Measurements from ENCODE around the gene OR13A1. TPM values are rescaled to one million over a fixed set of nuclear protein-coding genes. Genes with fewer than 3 reads are reported as not detected.
"Not testable (repeated sequence)": the region's sequence is repeated elsewhere in the genome, so short reads cannot be mapped to it uniquely, and the experiment has no call there.

Gene OR13A1
- not detected in 2 replicates for total RNA-seq
- long read RNA-seq = 0 reads

DNA sequence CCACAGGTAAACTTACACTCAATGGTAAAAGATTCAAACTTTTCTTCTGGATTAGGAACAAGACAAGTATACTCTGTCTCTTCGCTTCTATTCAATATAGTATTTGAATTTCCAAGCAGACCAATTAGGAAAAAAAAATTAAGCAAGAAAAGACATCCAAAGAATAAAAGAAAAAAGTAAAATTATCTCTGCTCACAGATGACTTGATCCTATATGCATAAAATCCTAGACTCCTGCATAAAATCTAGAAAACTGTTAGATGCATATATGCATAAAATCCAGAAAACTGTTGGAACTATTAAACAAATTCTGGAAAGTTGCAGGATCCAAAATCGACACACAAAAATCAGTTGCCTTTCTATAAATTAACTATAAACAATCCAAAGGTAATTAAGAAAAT is at the start of gene OR13A1:
TSS of gene OR13A1 (minus strand) at position 101 of the 400 bp plus-strand sequence. CDS start 11,186 bp downstream, outside the sequence.
- Mint-ChIP-seq H3K27me3 (ENCODE audit: unreplicated experiment) (peaks cover 6% of the 10 kb centered on the region), H3K4me1 (ENCODE audit: unreplicated experiment) (no peaks in the 10 kb centered on the region), H3K36me3 (ENCODE audit: unreplicated experiment) (no peaks in the 10 kb centered on the region), H3K4me3 (ENCODE audit: unreplicated experiment) (no peak within 1 kb of the TSS), H3K9me3 (ENCODE audit: unreplicated experiment) (peaks cover 14% of the 10 kb centered on the region), H3K27ac (ENCODE audit: unreplicated experiment) (no peak within 1 kb of the TSS)
- DNase-seq (ENCODE audit: extremely low spot score, unreplicated experiment) = no peak
- no peak for TF ChIP-seq CTCF (IDR thresholded peaks at IDR 0.05)

DNA sequence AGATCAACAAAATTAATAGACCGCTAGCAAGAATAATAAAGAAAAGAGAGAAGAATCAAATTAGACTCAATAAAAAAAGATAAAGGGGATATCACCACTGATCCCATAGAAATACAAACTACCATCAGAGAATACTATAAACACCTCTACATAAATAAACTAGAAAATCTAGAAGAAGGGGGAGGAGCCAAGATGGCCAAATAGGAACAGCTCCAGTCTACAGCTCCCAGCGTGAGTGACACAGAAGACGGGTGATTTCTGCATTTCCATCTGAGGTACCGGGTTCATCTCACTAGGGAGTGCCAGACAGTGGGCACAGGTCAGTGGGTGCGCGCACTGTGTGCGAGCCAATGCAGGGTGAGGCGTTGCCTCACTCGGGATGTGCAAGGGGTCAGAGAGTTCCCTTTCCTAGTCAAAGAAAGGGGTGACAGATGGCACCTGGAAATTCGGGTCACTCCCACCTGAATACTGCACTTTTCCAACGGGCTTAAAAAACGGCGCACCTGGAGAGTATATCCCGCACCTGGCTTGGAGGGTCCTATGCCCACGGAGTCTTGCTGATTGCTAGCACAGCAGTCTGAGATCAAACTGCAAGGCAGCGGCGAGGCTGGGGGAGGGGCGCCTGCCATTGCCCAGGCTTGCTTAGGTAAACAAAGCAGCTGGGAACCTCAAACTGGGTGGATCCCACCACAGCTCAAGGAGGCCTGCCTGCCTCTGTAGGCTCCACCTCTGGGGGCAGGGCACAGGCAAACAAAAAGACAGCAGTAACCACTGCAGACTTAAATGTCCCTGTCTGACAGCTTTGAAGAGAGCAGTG is 46.8 kb upstream of the OR13A1 start:
- peaks cover 27% of the 10 kb centered on the region for H3K27me3 Mint-ChIP-seq (ENCODE audit: unreplicated experiment)
- H3K27ac Mint-ChIP-seq (ENCODE audit: unreplicated experiment); DNase-seq (ENCODE audit: extremely low spot score, unreplicated experiment); H3K4me3 Mint-ChIP-seq (ENCODE audit: unreplicated experiment); H3K4me1 Mint-ChIP-seq (ENCODE audit: unreplicated experiment); H3K9me3 Mint-ChIP-seq (ENCODE audit: unreplicated experiment); H3K36me3 Mint-ChIP-seq (ENCODE audit: unreplicated experiment): not testable (repeated sequence)

DNA sequence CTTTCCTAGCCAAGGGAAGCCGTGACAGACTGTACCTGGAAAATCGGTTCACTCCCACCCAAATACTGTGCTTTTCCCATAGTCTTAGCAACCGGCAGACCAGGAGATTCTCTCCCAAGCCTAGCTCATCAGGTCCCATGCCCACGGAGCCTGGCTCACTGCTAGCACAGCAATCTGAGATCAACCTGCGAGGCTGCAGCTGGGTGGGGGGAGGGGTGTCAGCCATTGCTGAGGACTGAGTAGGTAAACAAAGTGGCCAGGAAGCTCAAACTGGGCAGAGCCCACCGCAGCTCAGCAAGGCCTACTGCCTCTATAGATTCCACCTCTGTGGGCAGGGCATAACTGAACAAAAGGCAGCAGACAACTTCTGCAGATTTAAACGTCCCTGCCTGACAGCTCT is 43.6 kb upstream of the OR13A1 start:
- H3K9me3 Mint-ChIP-seq (ENCODE audit: unreplicated experiment); H3K4me1 Mint-ChIP-seq (ENCODE audit: unreplicated experiment); H3K4me3 Mint-ChIP-seq (ENCODE audit: unreplicated experiment); H3K27ac Mint-ChIP-seq (ENCODE audit: unreplicated experiment); DNase-seq (ENCODE audit: extremely low spot score, unreplicated experiment); H3K36me3 Mint-ChIP-seq (ENCODE audit: unreplicated experiment): not testable (repeated sequence)
- H3K27me3 Mint-ChIP-seq (ENCODE audit: unreplicated experiment) = peaks cover 24% of the 10 kb centered on the region

DNA sequence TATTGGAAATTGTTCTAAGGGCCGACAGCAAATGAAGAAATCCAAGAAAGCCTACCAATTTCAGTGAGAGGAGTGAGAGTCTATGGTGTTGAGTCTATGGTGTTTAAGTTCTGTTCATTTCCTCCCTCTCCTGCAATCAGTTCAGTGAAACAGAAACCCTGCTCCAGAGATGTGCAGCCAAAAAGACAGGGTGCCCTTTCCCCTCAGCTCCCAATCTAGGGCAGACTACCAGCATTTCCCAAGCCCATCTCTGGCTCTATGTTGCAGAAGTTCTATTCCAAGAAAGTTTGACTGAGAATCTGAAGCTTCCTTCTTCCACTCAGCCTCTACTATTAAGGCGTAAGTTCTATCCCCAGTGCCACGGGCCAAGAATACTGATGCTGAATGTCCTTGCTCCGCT is 40.1 kb upstream of the OR13A1 start:
- H3K9me3 Mint-ChIP-seq (ENCODE audit: unreplicated experiment) = no peaks in the 10 kb centered on the region
- H3K4me3 Mint-ChIP-seq (ENCODE audit: unreplicated experiment) = no peak overlapping the region
- no peaks in the 10 kb centered on the region for H3K36me3 Mint-ChIP-seq (ENCODE audit: unreplicated experiment)
- TF ChIP-seq CTCF (IDR thresholded peaks at IDR 0.05) = no peak
- H3K27me3 Mint-ChIP-seq (ENCODE audit: unreplicated experiment) = peaks cover 13% of the 10 kb centered on the region
- DNase-seq (ENCODE audit: extremely low spot score, unreplicated experiment) = no peak
- no peaks in the 10 kb centered on the region for H3K4me1 Mint-ChIP-seq (ENCODE audit: unreplicated experiment)
- no peak overlapping the region for H3K27ac Mint-ChIP-seq (ENCODE audit: unreplicated experiment)

- no peak overlapping the region for H3K4me3 Mint-ChIP-seq (ENCODE audit: unreplicated experiment)
- no peak for TF ChIP-seq CTCF (IDR thresholded peaks at IDR 0.05)
- no peaks in the 10 kb centered on the region for H3K36me3 Mint-ChIP-seq (ENCODE audit: unreplicated experiment)
- peaks cover 8% of the 10 kb centered on the region for H3K27me3 Mint-ChIP-seq (ENCODE audit: unreplicated experiment)
- no peak overlapping the region for H3K27ac Mint-ChIP-seq (ENCODE audit: unreplicated experiment)
- H3K4me1 Mint-ChIP-seq (ENCODE audit: unreplicated experiment) = no peaks in the 10 kb centered on the region
- H3K9me3 Mint-ChIP-seq (ENCODE audit: unreplicated experiment) = no peaks in the 10 kb centered on the region
- DNase-seq (ENCODE audit: extremely low spot score, unreplicated experiment) = no peak
These were observed 38.9 kb upstream of the OR13A1 start for GRCh38 chr10:45354261-45354660.

- H3K4me3 Mint-ChIP-seq (ENCODE audit: unreplicated experiment) = no peak overlapping the region
- no peaks in the 10 kb centered on the region for H3K9me3 Mint-ChIP-seq (ENCODE audit: unreplicated experiment)
- no peak overlapping the region for H3K27ac Mint-ChIP-seq (ENCODE audit: unreplicated experiment)
- no peaks in the 10 kb centered on the region for H3K36me3 Mint-ChIP-seq (ENCODE audit: unreplicated experiment)
- no peak for DNase-seq (ENCODE audit: extremely low spot score, unreplicated experiment)
- no peaks in the 10 kb centered on the region for H3K4me1 Mint-ChIP-seq (ENCODE audit: unreplicated experiment)
- H3K27me3 Mint-ChIP-seq (ENCODE audit: unreplicated experiment) = peaks cover 5% of the 10 kb centered on the region
- no peak for TF ChIP-seq CTCF (IDR thresholded peaks at IDR 0.05)
These were observed 37.8 kb upstream of the OR13A1 start for GRCh38 chr10:45353186-45353585.

DNA sequence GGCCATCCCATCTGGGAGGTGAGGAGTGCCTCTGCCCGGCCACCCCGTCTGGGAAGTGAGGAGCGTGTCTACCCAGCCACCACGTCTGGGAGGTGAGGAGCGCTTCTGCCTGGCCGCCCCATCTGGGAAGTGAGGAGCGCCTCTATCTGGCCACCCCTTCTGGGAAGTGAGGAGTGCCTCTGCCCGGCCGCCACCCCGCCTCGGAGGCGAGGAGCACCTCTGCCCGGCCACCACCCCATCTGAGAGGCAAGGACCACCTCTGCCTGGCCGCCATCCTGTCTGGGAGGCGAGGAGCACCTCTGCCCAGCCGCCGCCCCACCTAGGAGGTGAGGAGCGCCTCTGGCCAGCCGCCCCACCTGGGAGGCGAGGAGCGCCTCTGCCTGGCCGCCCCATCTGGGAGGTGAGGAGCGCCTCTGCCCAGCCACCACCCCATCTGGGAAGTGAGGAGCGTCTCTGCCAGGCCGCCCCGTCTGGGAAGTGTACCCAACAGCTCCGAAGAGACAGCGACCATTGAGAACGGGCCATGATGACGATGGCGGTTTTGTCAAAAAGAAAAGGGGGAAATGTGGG is 32.9 kb upstream of the OR13A1 start:
- H3K27ac Mint-ChIP-seq (ENCODE audit: unreplicated experiment); H3K27me3 Mint-ChIP-seq (ENCODE audit: unreplicated experiment); H3K4me1 Mint-ChIP-seq (ENCODE audit: unreplicated experiment); H3K36me3 Mint-ChIP-seq (ENCODE audit: unreplicated experiment); H3K4me3 Mint-ChIP-seq (ENCODE audit: unreplicated experiment); DNase-seq (ENCODE audit: extremely low spot score, unreplicated experiment); H3K9me3 Mint-ChIP-seq (ENCODE audit: unreplicated experiment): not testable (repeated sequence)

DNA sequence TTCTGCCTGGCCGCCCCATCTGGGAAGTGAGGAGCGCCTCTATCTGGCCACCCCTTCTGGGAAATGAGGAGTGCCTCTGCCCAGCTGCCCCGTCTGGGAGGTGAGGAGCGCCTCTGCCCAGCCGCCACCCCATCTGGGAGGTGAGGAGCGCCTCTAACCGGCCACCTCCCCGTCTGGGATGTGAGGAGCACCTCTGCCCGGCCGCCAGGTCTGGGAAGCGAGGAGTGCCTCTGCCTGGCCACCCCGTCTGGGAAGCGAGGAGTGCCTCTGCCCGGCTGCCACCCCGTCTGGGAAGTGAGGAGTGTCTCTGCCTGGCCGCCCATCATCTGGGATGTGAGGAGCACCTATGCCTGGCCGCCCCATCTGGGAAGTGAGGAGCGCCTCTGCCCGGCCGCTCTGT is 32.1 kb upstream of the OR13A1 start:
- H3K4me3 Mint-ChIP-seq (ENCODE audit: unreplicated experiment); H3K27ac Mint-ChIP-seq (ENCODE audit: unreplicated experiment); H3K4me1 Mint-ChIP-seq (ENCODE audit: unreplicated experiment); DNase-seq (ENCODE audit: extremely low spot score, unreplicated experiment); H3K9me3 Mint-ChIP-seq (ENCODE audit: unreplicated experiment); H3K27me3 Mint-ChIP-seq (ENCODE audit: unreplicated experiment); H3K36me3 Mint-ChIP-seq (ENCODE audit: unreplicated experiment): not testable (repeated sequence)
